Smooth muscle cell (in vitro differentiated cells): ENCODE results near the gene EIF3A. TPM values are rescaled to one million over a fixed set of nuclear protein-coding genes. Genes with fewer than 3 reads are reported as not detected.

Experiments used
- DNase-seq: peaks from one replicate; lab custom pipeline; 2025; ENCODE audit not compliant: unreplicated experiment; lab: John Stamatoyannopoulos, UW
- H2AFZ ChIP-seq: fragments of 200-600 bp; sonication (generic); 2 replicates; pipeline ENCODE4 v1.6.0; 2016; ENCODE audit warnings: antibody characterized with exemption, low read depth, mild to moderate bottlenecking
- H3F3A ChIP-seq: fragments of 200-600 bp; sonication (generic); 2 replicates; pipeline ENCODE4 v1.6.0; 2017; ENCODE audit warnings: antibody characterized with exemption, low read depth
- H3K27ac ChIP-seq: fragments of 200-600 bp; sonication (generic); 2 replicates; pipeline ENCODE4 v1.5.1; 2016; ENCODE audit warnings: low read depth, mild to moderate bottlenecking
- H3K27me3 ChIP-seq: fragments of 200-600 bp; sonication (generic); 2 replicates; pipeline ENCODE4 v1.6.1; 2016; ENCODE audit warnings: low read depth, mild to moderate bottlenecking
- H3K36me3 ChIP-seq: fragments of 200-600 bp; sonication (generic); 2 replicates; pipeline ENCODE4 v1.5.1; 2016; ENCODE audit warnings: low read depth
- H3K4me1 ChIP-seq: fragments of 200-600 bp; sonication (generic); 2 replicates; pipeline ENCODE4 v1.5.1; 2016; ENCODE audit warnings: low read depth
- H3K4me2 ChIP-seq: fragments of 200-600 bp; sonication (generic); 2 replicates; pipeline ENCODE4 v1.6.0; 2016; ENCODE audit warnings: mild to moderate bottlenecking
- H3K4me3 ChIP-seq: fragments of 200-600 bp; sonication (generic); 2 replicates; pipeline ENCODE4 v1.5.1; 2016; ENCODE audit warnings: mild to moderate bottlenecking
- H3K79me2 ChIP-seq: fragments of 200-600 bp; sonication (generic); 2 replicates; pipeline ENCODE4 v1.6.0; 2016; ENCODE audit warnings: low read depth, mild to moderate bottlenecking
- H3K9ac ChIP-seq: fragments of 200-600 bp; sonication (generic); 2 replicates; pipeline ENCODE4 v1.6.0; 2016; ENCODE audit warnings: low read depth
- H3K9me3 ChIP-seq: fragments of 200-600 bp; sonication (generic); replicated peaks from 2 replicates; pipeline ENCODE4 v1.5.1; 2016; ENCODE audit warnings: low read depth
- H4K20me1 ChIP-seq: fragments of 200-600 bp; sonication (generic); 2 replicates; pipeline ENCODE4 v1.6.0; 2016; ENCODE audit warnings: low read depth
- WGBS: methylation state at CpG from one replicate; pipeline ENCODE4 v1.1.7; 2016; ENCODE audit warnings: low lambda C conversion rate; 5-methylcytosine and 5-hydroxymethylcytosine counted together
- polyA plus RNA-seq: library from polyadenylated mRNA; unstranded; fragments of >200 nt; fragmentation: Nextera tagmentation; extraction: Ambion mirVana; gene quantifications from 2 replicates; pipeline ENCODE4 v1.2.1, GENCODE V29; 2016
- total RNA-seq: library from RNA; depleted of rRNA; stranded (reverse); fragments of >200 nt; gene quantifications from 2 replicates; pipeline ENCODE4 v1.2.3, GENCODE V29; 2014
- TF ChIP-seq, protein P1 (sequence below): fragments of 200-600 bp; sonication (generic); IDR thresholded peaks from 2 replicates; pipeline ENCODE4 v1.5.1; 2017; ENCODE audit warnings: borderline replicate concordance, mild to moderate bottlenecking, antibody characterized with exemption; ENCODE audit not compliant: insufficient read depth, poor library complexity, severe bottlenecking

EIF3A gene
- total and polyA plus RNA-seq, 2 experiments from 2014 or later, result 37.9 to 95.0 TPM

DNA sequence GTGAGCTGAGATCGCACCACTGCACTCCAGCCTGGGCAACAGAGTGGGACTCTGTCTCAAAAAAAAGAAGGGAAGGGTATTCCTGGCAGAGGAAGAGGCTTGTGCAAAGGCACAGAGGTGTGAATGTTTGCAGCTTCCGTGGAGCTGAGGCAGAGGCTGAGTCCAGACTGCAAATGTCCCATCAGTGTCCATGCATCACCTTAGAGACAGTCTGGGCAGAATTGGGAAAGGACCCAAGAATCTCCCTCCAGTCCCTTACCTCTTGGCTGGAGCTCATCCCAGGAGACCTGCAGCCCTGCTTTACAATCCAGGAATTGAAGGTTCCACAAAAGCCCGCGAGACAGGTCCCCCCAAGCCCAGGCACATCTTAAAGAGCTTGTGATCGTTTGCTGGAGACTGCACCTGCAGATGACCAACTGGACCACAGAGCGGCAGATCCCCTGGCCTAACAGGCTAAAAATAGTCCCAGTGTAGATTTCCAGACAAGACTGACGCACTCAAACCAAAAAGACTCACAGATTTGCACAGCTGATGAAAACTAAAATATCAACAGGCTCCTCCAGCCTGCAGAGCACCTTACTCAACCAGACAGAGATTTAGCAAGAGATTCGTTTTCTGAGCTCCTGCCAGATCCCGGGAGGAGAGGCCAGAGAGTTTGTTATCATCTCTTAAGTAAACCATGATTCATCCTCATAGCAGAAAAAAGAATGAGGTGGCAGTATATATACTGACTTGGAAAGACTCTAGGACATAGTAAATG is 74.0 kb downstream of the EIF3A start:
- Histone ChIP-seq H3K4me1 (no peaks in the 10 kb centered on the region), H4K20me1 (peaks cover 5% of the 10 kb centered on the region), H3K79me2 (no peaks in the 10 kb centered on the region), H3K36me3 (no peaks in the 10 kb centered on the region), H3K27ac (peak overlapping the region; percentile 37), H2AFZ (no peak overlapping the region), H3K9me3 (no peaks in the 10 kb centered on the region), H3K4me3 (no peak overlapping the region), H3K4me2 (peak overlapping the region; percentile 63), H3F3A (no peaks in the 10 kb centered on the region), H3K27me3 (no peaks in the 10 kb centered on the region), H3K9ac (no peak overlapping the region)
- TF ChIP-seq, protein P1, sequence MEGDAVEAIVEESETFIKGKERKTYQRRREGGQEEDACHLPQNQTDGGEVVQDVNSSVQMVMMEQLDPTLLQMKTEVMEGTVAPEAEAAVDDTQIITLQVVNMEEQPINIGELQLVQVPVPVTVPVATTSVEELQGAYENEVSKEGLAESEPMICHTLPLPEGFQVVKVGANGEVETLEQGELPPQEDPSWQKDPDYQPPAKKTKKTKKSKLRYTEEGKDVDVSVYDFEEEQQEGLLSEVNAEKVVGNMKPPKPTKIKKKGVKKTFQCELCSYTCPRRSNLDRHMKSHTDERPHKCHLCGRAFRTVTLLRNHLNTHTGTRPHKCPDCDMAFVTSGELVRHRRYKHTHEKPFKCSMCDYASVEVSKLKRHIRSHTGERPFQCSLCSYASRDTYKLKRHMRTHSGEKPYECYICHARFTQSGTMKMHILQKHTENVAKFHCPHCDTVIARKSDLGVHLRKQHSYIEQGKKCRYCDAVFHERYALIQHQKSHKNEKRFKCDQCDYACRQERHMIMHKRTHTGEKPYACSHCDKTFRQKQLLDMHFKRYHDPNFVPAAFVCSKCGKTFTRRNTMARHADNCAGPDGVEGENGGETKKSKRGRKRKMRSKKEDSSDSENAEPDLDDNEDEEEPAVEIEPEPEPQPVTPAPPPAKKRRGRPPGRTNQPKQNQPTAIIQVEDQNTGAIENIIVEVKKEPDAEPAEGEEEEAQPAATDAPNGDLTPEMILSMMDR, result no peak
- DNase-seq, result no peak
- WGBS, result 31% methylated on average over 9 of the region's 9 CpGs

DNA sequence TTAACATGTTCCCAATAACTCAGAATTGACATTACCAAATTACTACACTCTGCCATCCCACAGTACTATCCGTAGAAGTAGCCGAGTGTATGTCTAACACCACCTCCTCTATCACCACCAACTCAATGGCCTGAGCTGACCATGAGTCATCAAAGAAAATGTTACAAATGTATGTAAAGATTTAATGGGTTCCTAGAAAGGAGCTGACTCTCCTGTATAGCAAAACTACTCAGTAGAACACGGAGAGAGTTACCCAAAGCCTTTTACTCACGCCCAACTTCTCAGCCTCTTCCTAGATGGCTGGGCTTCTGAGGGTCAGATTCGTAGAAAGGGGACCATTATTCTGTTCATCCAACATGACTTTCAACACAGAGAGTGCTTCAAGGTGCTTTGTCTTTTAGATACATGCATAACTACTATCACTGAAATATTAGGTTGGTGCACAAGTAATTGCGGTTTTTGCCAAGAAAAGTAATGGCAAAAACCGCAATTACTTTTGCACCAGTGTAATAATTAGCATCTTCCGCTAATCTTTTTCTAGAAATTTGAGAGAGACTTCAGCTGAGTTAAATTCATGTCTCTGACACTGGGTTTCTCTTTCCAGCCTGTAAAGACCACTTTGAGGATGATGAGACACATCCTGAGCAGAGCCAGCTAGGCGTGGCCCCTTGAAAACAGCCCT is 75.1 kb downstream of the EIF3A start:
- H3K4me2 ChIP-seq, result peak overlapping the region; percentile 17
- no peak overlapping the region for H3K27ac ChIP-seq

DNA sequence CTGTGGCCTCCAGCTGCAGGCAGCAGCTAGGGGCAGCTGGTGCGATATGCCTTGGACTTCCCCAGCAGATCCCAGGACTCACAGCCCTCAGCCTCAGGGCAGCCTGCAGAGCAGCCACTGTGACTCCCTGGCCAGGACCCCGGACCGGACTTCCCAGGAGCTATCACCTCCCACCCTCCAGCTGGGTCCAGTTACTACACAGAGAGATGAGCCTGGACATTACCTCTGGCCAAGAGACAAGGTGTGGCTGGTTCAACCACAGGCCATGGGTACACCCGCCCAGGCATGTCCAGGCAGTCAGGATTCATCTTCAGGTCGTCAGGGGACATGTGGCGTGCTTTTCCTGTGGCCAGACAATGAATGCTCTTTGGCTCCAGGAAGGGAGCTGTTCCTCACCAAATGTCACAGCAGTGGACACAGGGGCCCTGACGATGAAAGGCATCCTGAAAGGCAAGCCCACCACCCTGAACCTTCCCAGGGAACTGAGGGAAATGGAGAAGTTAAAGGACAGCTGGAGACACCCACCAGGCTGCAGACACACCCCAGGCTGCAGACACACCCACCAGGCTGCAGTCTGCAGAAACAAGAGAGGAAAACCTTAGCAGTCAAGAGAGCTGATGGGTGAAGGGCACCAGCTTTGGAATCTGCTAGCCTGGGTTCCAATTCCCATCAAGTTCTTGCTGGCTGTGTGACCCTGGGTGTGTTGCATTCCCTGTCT is 76.9 kb downstream of the EIF3A start:
- no peak overlapping the region for H3K4me3 ChIP-seq
- no peaks in the 10 kb centered on the region for H3K9me3 ChIP-seq
- no peak overlapping the region for H3K27ac ChIP-seq
- H3F3A ChIP-seq, result no peaks in the 10 kb centered on the region
- H3K36me3 ChIP-seq, result no peaks in the 10 kb centered on the region
- no peak for DNase-seq
- H3K27me3 ChIP-seq, result no peaks in the 10 kb centered on the region
- TF ChIP-seq, protein P1, result no peak
- H3K4me1 ChIP-seq, result no peaks in the 10 kb centered on the region
- 66% methylated on average over 7 of the region's 7 CpGs for WGBS
- peaks cover 5% of the 10 kb centered on the region for H4K20me1 ChIP-seq
- H3K9ac ChIP-seq, result no peak overlapping the region
- no peaks in the 10 kb centered on the region for H3K79me2 ChIP-seq
- H3K4me2 ChIP-seq, result no peak overlapping the region
- no peak overlapping the region for H2AFZ ChIP-seq

More for the DNA sequence above, 75.1 kb downstream of the EIF3A start:
- no peak for DNase-seq
- Histone ChIP-seq H3K9ac (no peak overlapping the region), H3K4me1 (no peaks in the 10 kb centered on the region), H3K79me2 (no peaks in the 10 kb centered on the region), H2AFZ (no peak overlapping the region), H3K27me3 (no peaks in the 10 kb centered on the region), H3K4me3 (no peak overlapping the region), H3F3A (no peaks in the 10 kb centered on the region), H3K9me3 (no peaks in the 10 kb centered on the region), H4K20me1 (peaks cover 5% of the 10 kb centered on the region), H3K36me3 (no peaks in the 10 kb centered on the region)
- WGBS, result 60% methylated on average over 9 of the region's 9 CpGs
- TF ChIP-seq, protein P1, result no peak
